Measurements from ENCODE around the gene MBD6.

Gene MBD6

GRCh38 chr12:57576613-57577160, 54.1 kb downstream of the MBD6 start:
- DNase-seq (ENCODE audit: low spot score) = no peak

- DNase-seq (ENCODE audit: low spot score) = no peak
Observed at GRCh38 chr12:57577981-57578758, 55.5 kb downstream of the MBD6 start.

GRCh38 chr12:57579011-57579410, 56.4 kb downstream of the MBD6 start:
- DNase-seq (ENCODE audit: low spot score) = no peak
